Fibroblast of the aortic adventitia (primary cell): Measurements from ENCODE around the gene GPR89B. TPM values are rescaled to one million over a fixed set of nuclear protein-coding genes. Genes with fewer than 3 reads are reported as not detected.
"Not testable (repeated sequence)": the region's sequence is repeated elsewhere in the genome, so short reads cannot be mapped to it uniquely, and the experiment has no call there.

Source experiments
- DNase-seq: peaks from one replicate; pipeline ENCODE4 v3.0.0-alpha.2; 2010; ENCODE audit warnings: low read depth
- H3K4me3 ChIP-seq: 2 replicates; pipeline ENCODE4 v1.5.1; 2011; ENCODE audit warnings: low read depth, mild to moderate bottlenecking, control low read depth, low read length, moderate library complexity
- CTCF ChIP-seq: IDR thresholded peaks from 2 replicates; pipeline ENCODE4 v1.5.1; 2011; ENCODE audit warnings: mild to moderate bottlenecking, low read length, control low read depth, inconsistent platforms; ENCODE audit not compliant: insufficient read depth
- total RNA-seq: library from RNA; depleted of rRNA; stranded (reverse); fragments of >200 nt; gene quantifications from 2 replicates; pipeline ENCODE4 v1.2.3, GENCODE V29; 2012; ENCODE audit warnings: low replicate concordance

GPR89B gene
- total RNA-seq, 1 donor: 14.5 TPM

- DNase-seq, H3K4me3 ChIP-seq: not testable (repeated sequence)
Observed at GRCh38 chr1:147978896-147979651, 50.9 kb downstream of the GPR89B start.

- H3K4me3 ChIP-seq, DNase-seq: not testable (repeated sequence)
Observed at GRCh38 chr1:147985374-147985773, 57.2 kb downstream of the GPR89B start.

- H3K4me3 ChIP-seq, DNase-seq: not testable (repeated sequence)
Observed at GRCh38 chr1:147987893-147988292, 59.7 kb downstream of the GPR89B start.

- not testable (repeated sequence) for H3K4me3 ChIP-seq, DNase-seq
Observed at GRCh38 chr1:147992916-147993315, 64.7 kb downstream of the GPR89B start.

GRCh38 chr1:147993400-147993799, 65.2 kb downstream of the GPR89B start:
- not testable (repeated sequence) for DNase-seq, H3K4me3 ChIP-seq

GRCh38 chr1:147993825-147994615, 65.8 kb downstream of the GPR89B start:
- DNase-seq, H3K4me3 ChIP-seq: not testable (repeated sequence)

- not testable (repeated sequence) for H3K4me3 ChIP-seq, DNase-seq
Observed at GRCh38 chr1:147996088-147996487, 67.9 kb downstream of the GPR89B start.

GRCh38 chr1:148007724-148008123, 79.5 kb downstream of the GPR89B start:
- H3K4me3 ChIP-seq, DNase-seq: not testable (repeated sequence)

- TF ChIP-seq CTCF: no peak
- H3K4me3 ChIP-seq: no peak overlapping the region
- peak; percentile 31 for DNase-seq
Observed at GRCh38 chr1:148010527-148010926, 82.3 kb downstream of the GPR89B start.

- not testable (repeated sequence) for H3K4me3 ChIP-seq, DNase-seq
Observed at GRCh38 chr1:148013177-148014144, 85.2 kb downstream of the GPR89B start.

- not testable (repeated sequence) for H3K4me3 ChIP-seq, DNase-seq
Observed at GRCh38 chr1:148014289-148015200, 86.3 kb downstream of the GPR89B start.

- not testable (repeated sequence) for H3K4me3 ChIP-seq, DNase-seq
Observed at GRCh38 chr1:148024918-148025317, 96.7 kb downstream of the GPR89B start.

- H3K4me3 ChIP-seq, DNase-seq: not testable (repeated sequence)
Observed at GRCh38 chr1:148027004-148027403, 98.8 kb downstream of the GPR89B start.

- H3K4me3 ChIP-seq, DNase-seq: not testable (repeated sequence)
Observed at GRCh38 chr1:148032247-148032646, 104.0 kb downstream of the GPR89B start.

- DNase-seq, H3K4me3 ChIP-seq: not testable (repeated sequence)
Observed at GRCh38 chr1:148032690-148033089, 104.5 kb downstream of the GPR89B start.

GRCh38 chr1:148033147-148033546, 104.9 kb downstream of the GPR89B start:
- DNase-seq, H3K4me3 ChIP-seq: not testable (repeated sequence)
